ENCODE results near the gene CLPSL1. TPM values are rescaled to one million over a fixed set of nuclear protein-coding genes. Genes with fewer than 3 reads are reported as not detected.

CLPSL1 gene
- total and polyA plus RNA-seq, 2 of the 4 experiments (the other 2 are of a cell fraction), result not detected

- no peak overlapping the region for H3K4me2 ChIP-seq (ENCODE audit: low read depth, low read length)
- in situ Hi-C loops (cut with MboI; ENCODE audit: low sequenced_read_pairs), result loop anchor here (25.0 kb wide), 1 partner anchor 421 kb away; no protein-coding TSS in a partner anchor
- no peak overlapping the region for H2BK120ac ChIP-seq (ENCODE audit: low read depth, low read length)
- H3K79me1 ChIP-seq (ENCODE audit: low read depth in 1 of 2, low read length in 2 of 2), result no peaks in the 10 kb centered on the region
- no peak overlapping the region for H2BK5ac ChIP-seq (ENCODE audit: low read depth, low read length, poor library complexity, severe bottlenecking)
- H3K36me3 ChIP-seq (ENCODE audit: control insufficient read depth, insufficient read depth, low read length), result no peaks in the 10 kb centered on the region
- H3K9me1 ChIP-seq (ENCODE audit: insufficient read depth, low read length), result peaks cover 2% of the 10 kb centered on the region; the same call in 1 of the 2 replicates
- dilution Hi-C loops (cut with HindIII; ENCODE audit: low sequenced_read_pairs, unreplicated experiment), result no loop called here
- no peak overlapping the region for H4K91ac ChIP-seq (ENCODE audit: insufficient read depth, low read depth, low read length)
- H3K4ac ChIP-seq (ENCODE audit: low read depth, low read length), result no peak overlapping the region
- CTCF ChIA-PET, result no interaction called here
- H3K27me3 ChIP-seq (ENCODE audit: control insufficient read depth, insufficient read depth, low read length), result no peaks in the 10 kb centered on the region
- ATAC-seq (ENCODE audit: low read depth) (no peak), DNase-seq (no peak)
- H3K9me3 ChIP-seq (ENCODE audit: control insufficient read depth, insufficient read depth, low read length), result no peaks in the 10 kb centered on the region
- no peak overlapping the region for H3K18ac ChIP-seq (ENCODE audit: low read depth, low read length)
- no peak overlapping the region for H2AK5ac ChIP-seq (ENCODE audit: low read depth, low read length)
- H2AK9ac ChIP-seq (replicated peaks; ENCODE audit: low read depth, low read length, poor library complexity), result no peak overlapping the region
- no peak overlapping the region for H3K27ac ChIP-seq (ENCODE audit: insufficient read depth, low read length)
- H3K23ac ChIP-seq (ENCODE audit: low read depth, low read length), result no peak overlapping the region
- no peak overlapping the region for H3K14ac ChIP-seq (replicated peaks; ENCODE audit: low read depth, low read length)
- H4K20me1 ChIP-seq (ENCODE audit: insufficient read depth, low read length), result no peaks in the 10 kb centered on the region
- no peak overlapping the region for H4K8ac ChIP-seq (ENCODE audit: low read depth in 2 of 2, low read length in 2 of 2)
- no peak overlapping the region for H2AFZ ChIP-seq (replicated peaks; ENCODE audit: low read length, poor library complexity)
- no peak overlapping the region for H3K4me3 ChIP-seq (ENCODE audit: insufficient read depth, low read depth, low read length)
- H2BK20ac ChIP-seq (ENCODE audit: low read depth, low read length), result no peak overlapping the region
- no peak overlapping the region for H3K9ac ChIP-seq (ENCODE audit: low read depth, low read length)
- TF ChIP-seq FOS (IDR thresholded peaks at IDR 0.05; ENCODE audit: low read depth, low read length), result no peak
- TF ChIP-seq RCOR1 (IDR thresholded peaks at IDR 0.05; ENCODE audit: insufficient replicate concordance, low read length), result no peak
- TF ChIP-seq POLR2A (IDR thresholded peaks at IDR 0.05; ENCODE audit: low read depth, low read length), result no peak
- no peak for TF ChIP-seq ELK1 (IDR thresholded peaks at IDR 0.05; ENCODE audit: borderline replicate concordance, low read depth, low read length)
- TF ChIP-seq CHD1 (IDR thresholded peaks at IDR 0.05; ENCODE audit: low read depth, low read length), result no peak
- no peak for TF ChIP-seq RFX5 (IDR thresholded peaks at IDR 0.05; ENCODE audit: low read depth, low read length)
- TF ChIP-seq NFE2L2 (IDR thresholded peaks at IDR 0.05; ENCODE audit: low read depth, low read length), result no peak
- TF ChIP-seq CEBPB (IDR thresholded peaks at IDR 0.05; ENCODE audit: low read depth, low read length), result no peak
- no peak for TF ChIP-seq USF2 (IDR thresholded peaks at IDR 0.05; ENCODE audit: low read depth, low read length)
- no peak for TF ChIP-seq BHLHE40 (IDR thresholded peaks at IDR 0.05; ENCODE audit: low read depth, low read length)
- no peak for TF ChIP-seq RAD21 (IDR thresholded peaks at IDR 0.05; ENCODE audit: low read length)
- TF ChIP-seq CTCF (conservative IDR thresholded peaks at IDR 0.05; ENCODE audit: low read depth, low read length), result no peak
- no peak for TF ChIP-seq SMC3 (IDR thresholded peaks at IDR 0.05; ENCODE audit: low read depth, low read length)
- no peak for TF ChIP-seq MAFK (IDR thresholded peaks at IDR 0.05; ENCODE audit: low read depth, low read length)
- BruUV-seq (replicated peaks), result no TSS peak
- no peaks in the 10 kb centered on the region for H3K4me1 ChIP-seq (ENCODE audit: control insufficient read depth, insufficient read depth, low read length)
- WGBS, 2 experiments (ENCODE audit: extremely low coverage in 2 of 2, insufficient read length in 1 of 2), result no CpG with 5 or more reads among the region's 8 CpGs
- POLR2A ChIA-PET (ENCODE audit: unreplicated experiment), result no interaction called here
- no peak overlapping the region for H4K5ac ChIP-seq (ENCODE audit: low read depth, low read length)
- H2BK15ac ChIP-seq (ENCODE audit: low read depth, low read length), result no peak overlapping the region
- no peak overlapping the region for H3K56ac ChIP-seq (ENCODE audit: extremely low read depth, insufficient read depth, low read length)
- intact Hi-C loops (cut with micrococcal nuclease), result no loop called here
Measured at GRCh38 chr6:35733633-35734032, 47.2 kb upstream of the CLPSL1 start.
